AG09319 (cell line): ENCODE results near the gene HNRNPL.

Experiments used
- DNase-seq: peaks from one replicate; pipeline ENCODE4 v3.0.0-alpha.2; 2010; ENCODE audit warnings: low read depth; ENCODE audit errors: extremely low read depth
- TF ChIP-seq, protein P1 (sequence below): IDR thresholded peaks from 2 replicates; pipeline ENCODE4 v1.5.1; 2011; ENCODE audit warnings: low read depth, mild to moderate bottlenecking, inconsistent platforms, low read length, moderate library complexity

HNRNPL gene

DNA sequence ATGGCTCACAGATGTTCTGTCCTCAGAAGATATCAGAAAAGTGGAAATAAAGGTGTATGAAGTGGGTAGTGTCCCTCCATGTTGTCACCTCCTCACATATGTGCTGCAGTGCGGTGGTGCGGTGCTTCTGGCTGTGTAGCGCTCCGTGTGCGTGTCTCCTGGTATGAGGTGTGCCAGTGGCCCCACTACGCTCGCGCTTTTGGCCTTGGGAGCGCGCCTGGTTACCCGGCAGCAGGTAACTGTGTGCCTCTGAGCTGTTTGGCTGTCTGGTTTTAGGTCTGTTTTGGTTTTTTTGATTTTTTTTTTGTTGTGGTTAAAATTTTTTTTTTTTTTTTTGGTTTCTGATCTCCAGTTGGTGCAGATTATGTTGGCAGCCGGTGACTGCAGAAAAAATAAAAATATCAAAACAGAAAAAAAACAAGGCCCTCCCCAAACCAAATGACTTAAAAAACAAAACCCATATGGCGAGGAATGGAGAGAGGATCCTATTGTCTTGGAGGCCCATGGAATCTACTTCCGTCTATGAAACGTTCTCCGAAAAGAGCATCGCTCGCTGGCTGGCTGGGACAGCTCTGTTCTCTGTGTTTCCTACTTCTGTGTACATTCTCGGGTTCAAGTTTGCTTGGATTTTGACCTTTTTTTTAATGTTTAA is 7.9 kb downstream of the HNRNPL start:
- TF ChIP-seq, protein P1, sequence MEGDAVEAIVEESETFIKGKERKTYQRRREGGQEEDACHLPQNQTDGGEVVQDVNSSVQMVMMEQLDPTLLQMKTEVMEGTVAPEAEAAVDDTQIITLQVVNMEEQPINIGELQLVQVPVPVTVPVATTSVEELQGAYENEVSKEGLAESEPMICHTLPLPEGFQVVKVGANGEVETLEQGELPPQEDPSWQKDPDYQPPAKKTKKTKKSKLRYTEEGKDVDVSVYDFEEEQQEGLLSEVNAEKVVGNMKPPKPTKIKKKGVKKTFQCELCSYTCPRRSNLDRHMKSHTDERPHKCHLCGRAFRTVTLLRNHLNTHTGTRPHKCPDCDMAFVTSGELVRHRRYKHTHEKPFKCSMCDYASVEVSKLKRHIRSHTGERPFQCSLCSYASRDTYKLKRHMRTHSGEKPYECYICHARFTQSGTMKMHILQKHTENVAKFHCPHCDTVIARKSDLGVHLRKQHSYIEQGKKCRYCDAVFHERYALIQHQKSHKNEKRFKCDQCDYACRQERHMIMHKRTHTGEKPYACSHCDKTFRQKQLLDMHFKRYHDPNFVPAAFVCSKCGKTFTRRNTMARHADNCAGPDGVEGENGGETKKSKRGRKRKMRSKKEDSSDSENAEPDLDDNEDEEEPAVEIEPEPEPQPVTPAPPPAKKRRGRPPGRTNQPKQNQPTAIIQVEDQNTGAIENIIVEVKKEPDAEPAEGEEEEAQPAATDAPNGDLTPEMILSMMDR = no peak

DNA sequence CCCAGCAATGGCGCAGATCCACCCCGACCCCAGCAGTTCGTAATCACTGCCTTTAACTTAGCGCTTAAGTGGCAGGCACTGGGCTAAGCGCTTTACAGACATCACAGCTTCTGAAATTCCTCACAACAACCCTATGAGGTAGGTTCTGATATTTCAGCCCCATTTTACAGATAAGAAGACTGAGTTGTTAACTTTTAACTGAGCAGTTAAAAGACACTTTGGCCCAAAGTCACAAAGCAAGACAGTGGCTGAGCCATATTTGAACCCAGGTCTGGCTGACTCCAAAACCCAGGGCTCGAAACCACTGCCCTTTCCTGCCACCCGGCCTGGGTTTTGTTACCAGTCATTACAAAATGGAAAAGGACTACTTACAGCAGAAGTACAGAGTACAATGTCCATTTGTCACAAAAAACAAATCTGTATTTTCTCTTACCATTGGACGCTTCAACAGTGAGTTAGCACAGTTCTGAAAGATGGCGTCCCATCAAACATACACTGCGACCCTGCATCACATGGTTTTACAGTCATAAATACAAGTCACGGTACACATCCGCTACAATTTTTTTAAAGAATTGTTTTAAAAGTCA is 8.5 kb downstream of the HNRNPL start:
- TF ChIP-seq, protein P1 = no peak

More for the DNA sequence above, 7.9 kb downstream of the HNRNPL start:
- DNase-seq = no peak

DNA sequence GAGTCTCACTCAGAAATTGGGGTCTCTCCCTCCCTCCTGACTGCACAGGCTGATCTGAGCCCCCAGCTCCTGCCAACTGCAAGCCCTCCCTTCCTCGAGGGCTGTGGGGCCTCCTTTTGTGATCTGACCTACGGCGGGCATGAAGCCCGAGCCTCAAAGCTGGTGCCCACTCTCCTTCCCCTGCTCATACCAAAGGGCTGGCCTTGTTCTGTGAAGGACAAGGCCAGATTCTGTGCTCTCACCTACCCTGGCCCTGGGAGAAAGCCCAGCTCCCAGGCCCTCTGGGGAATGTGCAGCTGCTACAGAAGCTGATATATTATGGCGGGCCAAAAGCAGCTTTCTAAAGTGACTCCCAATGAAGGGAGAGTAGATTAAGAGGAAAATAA is 9.2 kb downstream of the HNRNPL start:
- TF ChIP-seq, protein P1 = no peak
- no peak for DNase-seq

More for the DNA sequence above, 8.5 kb downstream of the HNRNPL start:
- no peak for DNase-seq

DNA sequence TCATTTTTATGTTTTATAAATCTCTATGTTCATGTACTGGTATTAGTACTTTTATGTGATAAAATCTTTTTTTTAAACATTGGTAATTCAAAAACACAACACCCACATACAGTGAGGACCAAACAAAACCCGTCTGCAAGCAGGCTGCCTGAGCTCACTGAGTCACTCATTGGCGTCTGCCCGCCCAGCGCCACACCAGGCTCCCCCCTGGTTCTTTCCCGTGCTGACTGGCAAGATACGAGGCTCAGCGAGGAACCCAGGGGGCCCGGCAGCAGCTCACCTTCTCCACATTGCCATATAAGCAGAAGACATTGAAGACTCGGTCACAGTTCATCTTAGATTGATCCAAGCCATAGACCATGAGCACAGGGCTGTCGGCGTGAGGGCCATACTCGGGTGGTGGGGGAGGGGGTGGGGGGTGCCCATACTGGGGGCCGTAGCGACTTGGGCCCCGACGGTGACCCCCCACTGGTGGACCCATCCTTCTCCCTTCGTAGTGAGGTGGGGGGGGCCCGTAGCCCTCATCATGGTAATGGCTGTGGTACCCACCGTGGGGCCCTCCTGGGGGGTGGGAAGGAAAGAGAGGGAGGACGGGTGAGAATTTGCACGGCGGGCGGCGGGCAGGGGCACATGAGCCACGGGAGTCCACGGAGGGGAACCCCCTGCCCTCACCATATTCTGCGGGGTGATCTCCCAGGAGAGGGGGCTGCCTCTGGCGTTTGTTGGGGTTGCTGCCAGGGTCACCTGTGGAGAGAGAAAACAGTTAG is 9.8 kb downstream of the HNRNPL start:
- TF ChIP-seq, protein P1 = no peak
- no peak for DNase-seq

DNA sequence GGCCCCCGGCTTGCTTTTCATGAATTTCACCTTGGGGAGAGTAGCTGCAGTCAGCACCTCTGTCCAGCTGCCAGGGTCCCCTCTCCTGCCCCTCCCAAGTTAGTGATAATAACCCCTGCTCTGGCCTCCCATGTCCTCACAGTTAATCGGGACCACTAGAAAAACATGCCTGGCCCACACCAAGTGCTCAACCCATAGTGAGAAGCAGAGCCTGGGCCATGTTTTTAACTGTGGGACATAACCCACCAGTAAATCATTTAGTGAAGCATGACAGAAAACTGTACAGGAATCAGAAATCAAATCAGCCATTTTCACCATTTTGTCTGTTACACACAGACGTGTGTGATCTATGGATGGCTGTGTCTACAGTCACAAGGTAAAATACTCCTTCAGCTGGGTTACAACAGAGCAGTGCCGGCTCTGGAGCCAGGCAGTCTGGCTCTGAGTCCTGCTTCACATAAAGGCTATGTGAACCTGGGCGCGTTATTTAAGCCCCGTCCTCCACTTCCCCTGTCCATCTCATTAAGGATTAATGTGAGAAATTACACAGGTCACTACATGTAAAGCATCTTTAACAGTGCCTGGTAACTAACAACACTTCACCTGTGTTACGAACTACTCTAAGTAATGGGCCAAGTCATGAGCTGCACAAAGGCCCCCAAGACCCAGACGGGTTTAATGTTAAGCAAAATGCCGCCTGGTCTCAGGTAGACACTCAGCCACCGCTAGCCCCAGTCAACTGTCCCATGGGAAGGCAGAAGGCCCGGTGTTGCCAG is 10.6 kb downstream of the HNRNPL start:
- DNase-seq = no peak

DNA sequence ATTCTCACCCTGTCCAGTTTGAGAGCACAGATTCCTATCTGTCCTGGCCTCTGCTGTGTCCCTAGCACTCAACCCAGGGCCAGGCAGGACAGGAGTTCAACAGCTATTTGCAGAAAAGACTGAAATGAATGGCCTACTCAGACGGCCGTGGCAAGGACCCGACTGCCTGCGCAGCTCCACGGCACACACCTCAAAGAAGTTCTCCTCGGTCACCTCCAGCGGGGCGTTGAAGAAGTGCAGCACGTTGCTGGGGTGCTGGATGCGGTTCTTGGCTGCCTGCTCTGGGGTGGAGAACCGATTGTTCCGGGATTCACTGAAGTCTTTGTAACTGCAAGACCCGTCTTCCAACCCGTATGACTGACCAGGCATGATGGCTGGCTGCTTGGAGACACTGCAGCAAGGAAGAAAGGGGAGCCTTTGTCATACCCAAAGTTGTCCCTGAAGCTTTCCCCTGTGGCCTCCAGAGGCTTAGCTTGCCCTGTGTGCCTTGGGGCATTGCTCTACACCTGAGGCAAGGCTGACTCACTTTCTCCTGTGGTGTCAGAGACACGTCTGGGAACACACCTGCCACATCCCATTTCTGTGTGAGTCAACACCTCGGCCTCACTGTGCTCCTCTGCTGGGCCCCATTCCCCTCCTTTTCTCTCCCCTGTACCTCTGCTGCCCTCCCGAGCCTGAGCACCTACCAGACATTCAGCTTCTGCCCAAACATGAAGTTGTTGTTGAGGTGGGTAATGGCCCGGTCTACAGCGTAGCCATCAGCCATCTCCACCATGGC is 11.4 kb downstream of the HNRNPL start:
- TF ChIP-seq, protein P1 = no peak
- DNase-seq = no peak

More for the DNA sequence above, 10.6 kb downstream of the HNRNPL start:
- TF ChIP-seq, protein P1 = no peak
